SU-DHL-6 (cell line): ENCODE results near the gene THSD7A.

Source experiments
- H2AFZ ChIP-seq: fragments of 200-600 bp; sonication (generic); 2 replicates; pipeline ENCODE4 v1.6.1; 2014; ENCODE audit warnings: low read depth, mild to moderate bottlenecking, moderate library complexity, mixed read lengths, antibody characterized with exemption, low read length; ENCODE audit not compliant: severe bottlenecking
- H3F3A ChIP-seq: fragments of 200-600 bp; shearing (Covaris generic); 2 replicates; pipeline ENCODE4 v1.6.0; 2016; ENCODE audit warnings: antibody characterized with exemption, mild to moderate bottlenecking; ENCODE audit not compliant: insufficient read depth
- H3K27ac ChIP-seq: fragments of 200-600 bp; sonication (generic); 2 replicates; pipeline ENCODE4 v1.5.1; 2016; ENCODE audit warnings: low read depth, mild to moderate bottlenecking, low read length, moderate library complexity, mixed read lengths
- H3K27me3 ChIP-seq: fragments of 200-600 bp; sonication (generic), shearing (Covaris generic); 2 replicates; pipeline ENCODE4 v1.6.0; 2014; ENCODE audit warnings: mild to moderate bottlenecking, low read length
- H3K36me3 ChIP-seq: fragments of 200-600 bp; sonication (generic); 2 replicates; pipeline ENCODE4 v1.6.1; 2014; ENCODE audit warnings: mild to moderate bottlenecking, low read length, mixed read lengths
- H3K4me2 ChIP-seq: fragments of 300-600, 200-600 bp; shearing (Covaris generic), sonication (generic); 2 replicates; pipeline ENCODE4 v1.6.0; 2014; ENCODE audit warnings: low read length, low read depth, mild to moderate bottlenecking; ENCODE audit not compliant: poor library complexity, severe bottlenecking
- H3K4me3 ChIP-seq: fragments of 200-600 bp; sonication (generic); 2 replicates; pipeline ENCODE4 v1.5.1; 2014; ENCODE audit warnings: antibody characterized with exemption, low read length, mild to moderate bottlenecking, mixed read lengths; ENCODE audit not compliant: insufficient read depth, poor library complexity, severe bottlenecking
- H3K79me2 ChIP-seq: fragments of 200-600 bp; sonication (generic); 2 replicates; pipeline ENCODE4 v1.6.1; 2014; ENCODE audit warnings: mild to moderate bottlenecking, low read length, moderate library complexity; ENCODE audit not compliant: insufficient read depth
- H3K9ac ChIP-seq: fragments of 200-600 bp; sonication (generic); 2 replicates; pipeline ENCODE4 v1.7.0; 2014; ENCODE audit warnings: mild to moderate bottlenecking, low read length
- H3K9me2 ChIP-seq: fragments of 200-600 bp; sonication (generic); replicated peaks from 2 replicates; pipeline ENCODE4 v1.6.1; 2014; ENCODE audit warnings: low read length; ENCODE audit not compliant: insufficient read depth
- H3K9me3 ChIP-seq: fragments of 200-600 bp; sonication (generic); 2 replicates; pipeline ENCODE4 v1.6.1; 2014; ENCODE audit warnings: low read length, mixed read lengths; ENCODE audit not compliant: insufficient read depth
- H4K20me1 ChIP-seq: fragments of 200-600 bp; sonication (generic); 2 replicates; pipeline ENCODE4 v1.6.1; 2014; ENCODE audit warnings: low read depth, mild to moderate bottlenecking, antibody characterized with exemption, low read length, moderate library complexity, mixed read lengths
- EZH2phosphoT487 ChIP-seq: fragments of 200-600 bp; sonication (generic), shearing (Covaris generic); conservative IDR thresholded peaks from 2 replicates; pipeline ENCODE4 v1.6.1; 2018; ENCODE audit warnings: mild to moderate bottlenecking, antibody characterized with exemption, low read length, moderate library complexity, mixed read lengths
- TF ChIP-seq, protein P1 (sequence below): fragments of 200-600 bp; sonication (generic); IDR thresholded peaks from one replicate; pipeline ENCODE4 v1.5.1; 2017; ENCODE audit warnings: antibody characterized with exemption, mild to moderate bottlenecking, low read length, moderate library complexity; ENCODE audit not compliant: insufficient read depth, poor library complexity, severe bottlenecking

Gene THSD7A

DNA sequence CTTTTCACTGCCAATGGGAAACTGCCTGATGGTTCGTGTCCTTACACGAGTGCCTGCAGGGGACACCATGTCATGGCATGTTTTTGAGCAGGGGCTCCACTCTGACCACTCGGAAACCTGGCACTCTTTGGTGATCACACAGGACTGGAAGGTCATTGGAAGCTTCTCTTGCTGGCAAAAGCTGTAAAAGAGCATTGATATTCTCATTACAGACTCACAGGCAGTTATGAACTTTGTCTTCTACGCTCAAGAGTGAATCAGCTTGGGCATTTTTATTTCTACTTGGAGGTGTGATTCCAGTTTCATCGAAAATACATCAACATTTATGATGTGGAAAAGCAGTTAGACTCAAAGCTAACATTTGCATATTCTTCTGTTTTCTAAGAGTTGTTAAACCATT lies 238.7 kb downstream of the THSD7A start:
- no peaks in the 10 kb centered on the region for H3K36me3 ChIP-seq
- TF ChIP-seq, protein P1, sequence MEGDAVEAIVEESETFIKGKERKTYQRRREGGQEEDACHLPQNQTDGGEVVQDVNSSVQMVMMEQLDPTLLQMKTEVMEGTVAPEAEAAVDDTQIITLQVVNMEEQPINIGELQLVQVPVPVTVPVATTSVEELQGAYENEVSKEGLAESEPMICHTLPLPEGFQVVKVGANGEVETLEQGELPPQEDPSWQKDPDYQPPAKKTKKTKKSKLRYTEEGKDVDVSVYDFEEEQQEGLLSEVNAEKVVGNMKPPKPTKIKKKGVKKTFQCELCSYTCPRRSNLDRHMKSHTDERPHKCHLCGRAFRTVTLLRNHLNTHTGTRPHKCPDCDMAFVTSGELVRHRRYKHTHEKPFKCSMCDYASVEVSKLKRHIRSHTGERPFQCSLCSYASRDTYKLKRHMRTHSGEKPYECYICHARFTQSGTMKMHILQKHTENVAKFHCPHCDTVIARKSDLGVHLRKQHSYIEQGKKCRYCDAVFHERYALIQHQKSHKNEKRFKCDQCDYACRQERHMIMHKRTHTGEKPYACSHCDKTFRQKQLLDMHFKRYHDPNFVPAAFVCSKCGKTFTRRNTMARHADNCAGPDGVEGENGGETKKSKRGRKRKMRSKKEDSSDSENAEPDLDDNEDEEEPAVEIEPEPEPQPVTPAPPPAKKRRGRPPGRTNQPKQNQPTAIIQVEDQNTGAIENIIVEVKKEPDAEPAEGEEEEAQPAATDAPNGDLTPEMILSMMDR = no peak
- H3K9me2 ChIP-seq = no peaks in the 10 kb centered on the region
- H4K20me1 ChIP-seq = no peaks in the 10 kb centered on the region
- H3K9me3 ChIP-seq = no peaks in the 10 kb centered on the region
- H3K9ac ChIP-seq = no peak overlapping the region
- no peaks in the 10 kb centered on the region for H3K79me2 ChIP-seq
- no peaks in the 10 kb centered on the region for H3K27me3 ChIP-seq
- H3K27ac ChIP-seq = no peak overlapping the region
- no peak overlapping the region for H3K4me3 ChIP-seq
- H3F3A ChIP-seq = no peaks in the 10 kb centered on the region
- H3K4me2 ChIP-seq = no peak overlapping the region
- no peak overlapping the region for H2AFZ ChIP-seq

DNA sequence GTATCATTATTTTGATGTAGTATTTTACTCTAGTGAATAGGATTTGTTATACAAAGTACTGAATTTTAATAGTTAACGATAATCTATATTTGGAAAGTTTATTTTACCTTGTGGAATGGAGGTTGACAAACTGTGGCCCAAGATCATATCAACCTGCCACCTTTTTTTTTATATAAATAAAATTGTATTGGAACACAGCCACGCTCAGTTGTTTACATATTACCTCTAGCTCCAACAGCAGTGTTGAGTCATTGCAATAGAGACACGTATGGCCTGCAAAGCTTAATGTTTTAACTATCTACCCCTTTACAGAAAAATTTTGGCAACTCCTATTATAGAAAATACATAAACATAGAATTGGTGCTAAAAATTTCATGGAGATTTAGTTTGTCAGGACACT lies 239.3 kb downstream of the THSD7A start:
- Histone ChIP-seq H2AFZ (no peak overlapping the region), H3F3A (no peaks in the 10 kb centered on the region), H4K20me1 (no peaks in the 10 kb centered on the region), H3K4me2 (no peak overlapping the region), H3K36me3 (no peaks in the 10 kb centered on the region), H3K9ac (no peak overlapping the region), H3K9me3 (no peaks in the 10 kb centered on the region), H3K4me3 (no peak overlapping the region), H3K27ac (no peak overlapping the region), H3K27me3 (no peaks in the 10 kb centered on the region), H3K9me2 (no peaks in the 10 kb centered on the region), H3K79me2 (no peaks in the 10 kb centered on the region)
- no peak for TF ChIP-seq EZH2phosphoT487
- TF ChIP-seq, protein P1 = no peak

DNA sequence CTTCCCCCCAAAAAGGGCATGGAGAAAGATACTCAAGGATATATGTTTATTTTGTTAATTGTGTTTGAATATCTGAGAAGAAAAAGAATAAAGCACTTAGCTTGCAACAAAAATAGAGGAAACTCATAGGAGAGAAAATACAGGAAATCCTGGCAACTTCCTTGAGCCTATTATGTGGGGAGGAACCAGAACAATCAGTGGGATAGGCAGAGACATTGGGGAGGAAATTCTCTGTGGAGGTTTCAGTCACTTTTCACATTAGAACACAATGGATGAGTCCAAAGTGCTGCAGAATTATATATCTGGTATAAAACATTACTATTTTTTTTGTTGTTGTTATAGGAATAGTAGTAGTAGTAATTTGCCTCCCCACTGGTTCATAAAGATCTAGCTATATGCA lies 240.1 kb downstream of the THSD7A start:
- no peak overlapping the region for H3K4me2 ChIP-seq

More for the DNA sequence above, 240.1 kb downstream of the THSD7A start:
- Histone ChIP-seq H3K9me2 (no peaks in the 10 kb centered on the region), H3K27ac (no peak overlapping the region), H3K4me3 (no peak overlapping the region), H3K27me3 (no peaks in the 10 kb centered on the region), H4K20me1 (no peaks in the 10 kb centered on the region), H3K79me2 (no peaks in the 10 kb centered on the region), H3K9ac (no peak overlapping the region), H3K9me3 (no peaks in the 10 kb centered on the region), H3F3A (no peaks in the 10 kb centered on the region), H2AFZ (no peak overlapping the region), H3K36me3 (no peaks in the 10 kb centered on the region)
- TF ChIP-seq EZH2phosphoT487 = no peak
- TF ChIP-seq, protein P1 = no peak
